Testis (tissue), 3 donors: ENCODE data around the gene PALM. TPM values are rescaled to one million over a fixed set of nuclear protein-coding genes. Genes with fewer than 3 reads are reported as not detected.

ENCODE experiments used
- DNase-seq: peaks from one replicate; pipeline ENCODE4 v3.0.0-alpha.2; 2019
- H3K27ac ChIP-seq, 2 donors: fragments of 200-600 bp; sonication (generic); one replicate each; pipeline ENCODE4 v1.5.1; 2019
- H3K27me3 ChIP-seq: fragments of 200-600 bp; sonication (generic); one replicate; pipeline ENCODE4 v1.5.1; 2019
- H3K36me3 ChIP-seq: fragments of 200-600 bp; sonication (generic); one replicate; pipeline ENCODE4 v1.5.1; 2017; ENCODE audit warnings: low read depth; ENCODE audit errors: missing control alignments
- H3K4me1 ChIP-seq: fragments of 200-600 bp; sonication (generic); one replicate; pipeline ENCODE4 v1.5.1; 2019
- H3K4me3 ChIP-seq, 2 donors: fragments of 200-600 bp; sonication (generic); one replicate each; pipeline ENCODE4 v1.5.1; 2017 to 2019
- H3K9me3 ChIP-seq: fragments of 200-600 bp; sonication (generic); one replicate; pipeline ENCODE4 v1.5.1; 2017
- CTCF ChIP-seq, 3 experiments: fragments of 450-650 bp in 2 of 3; fragments of 200-600 bp in 1 of 3; sonication (generic) in 1 of 3; IDR thresholded peaks; one replicate each; pipeline ENCODE4 v1.5.1; 2016 to 2019; ENCODE audit warnings: antibody characterized with exemption in 3 of 3, mild to moderate bottlenecking in 2 of 3, moderate library complexity in 1 of 3
- POLR2A ChIP-seq: fragments of 450-650 bp; IDR thresholded peaks from one replicate; pipeline ENCODE4 v1.6.1; 2017; ENCODE audit warnings: antibody characterized with exemption, mild to moderate bottlenecking, moderate library complexity
- WGBS, 2 donors: methylation state at CpG; one replicate each; pipeline ENCODE4 v1.1.5; 2018; 5-methylcytosine and 5-hydroxymethylcytosine counted together
- intact Hi-C: fragments of 100-400 bp; cut with DNase I; formaldehyde crosslinking; loops from one replicate; pipeline ENCODE4 v1.15.1; 2023; ENCODE audit warnings: low total_unique reads
- polyA plus RNA-seq: library from polyadenylated mRNA; stranded (reverse); fragments of 350-450 nt; fragmentation: Illumina TruSeq; extraction: RNeasy Lipid Tissue Mini Kit (QIAGEN cat#74804); gene quantifications from one replicate; pipeline ENCODE4 v1.2.3, GENCODE V29; 2014; ENCODE audit warnings: low read depth, low replicate concordance; ENCODE audit not compliant: insufficient read depth
- total RNA-seq, 2 donors: library from RNA; depleted of rRNA; stranded (reverse); fragments of >200 nt; gene quantifications; one replicate each; pipeline ENCODE4 v1.2.3, GENCODE V29; 2016

The PALM gene
- total and polyA plus RNA-seq, 3 donors from 2014 or later: 35.5 to 47.8 (median 46.4) TPM

- H3K9me3 ChIP-seq: no peaks in the 10 kb centered on the region
- TF ChIP-seq POLR2A (no peak), CTCF (IDR thresholded peaks at IDR 0.05) (no peak)
- 37 to 56% methylated on average over 6 to 11 of the region's 11 CpGs for WGBS, 2 donors
- no peaks in the 10 kb centered on the region for H3K27me3 ChIP-seq
- peaks cover 10% of the 10 kb centered on the region for H3K4me1 ChIP-seq
- no peaks in the 10 kb centered on the region for H3K36me3 ChIP-seq
- no peak overlapping the region for H3K4me3 ChIP-seq
- H3K27ac ChIP-seq: peak overlapping the region in 1 of 2 donors; percentile 51
- intact Hi-C loops: loop anchor here (10.0 kb wide), 1 partner anchor 136 kb away; the partner anchor contains the start of gene ARID3A
- DNase-seq: no peak
These were observed 79.9 kb downstream of the PALM start for GRCh38 chr19:788686-788982.

DNA sequence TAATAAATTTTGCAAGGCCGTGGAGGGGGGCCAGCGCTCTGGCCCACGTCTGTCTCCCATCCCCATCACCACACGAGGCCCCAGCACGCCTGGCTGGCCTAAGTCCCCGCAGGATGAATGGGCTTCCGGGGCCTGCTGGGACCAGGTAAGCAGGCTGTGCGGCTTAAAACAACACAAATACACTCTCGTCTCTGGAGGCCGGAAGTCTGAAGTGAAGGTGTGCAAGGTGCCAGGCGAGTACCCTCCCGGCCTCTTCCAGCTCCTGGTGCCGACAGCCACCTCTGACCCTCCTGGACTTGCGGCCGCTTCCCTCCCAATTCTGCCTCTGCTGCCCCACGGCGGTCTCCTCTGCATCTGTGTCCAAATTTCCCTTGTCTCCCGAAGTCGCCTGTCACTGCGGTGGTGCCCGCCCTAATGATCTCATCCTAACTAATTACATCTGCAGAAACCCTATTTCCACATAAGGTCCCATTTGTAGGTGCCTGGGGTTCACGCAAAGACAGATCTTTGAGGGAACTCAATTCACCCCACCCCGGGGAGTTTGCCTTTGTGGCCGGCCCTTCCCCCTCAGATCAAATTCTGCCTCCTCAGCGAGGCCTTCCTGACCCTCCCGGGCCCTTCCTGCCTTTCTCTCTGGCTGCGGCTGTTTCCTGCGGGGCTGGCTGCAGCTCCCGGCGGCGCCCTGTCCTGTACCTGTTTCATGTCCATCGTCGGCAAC lies 80.4 kb downstream of the PALM start:
- Histone ChIP-seq H3K9me3 (no peaks in the 10 kb centered on the region), H3K4me1 (peaks cover 10% of the 10 kb centered on the region), H3K4me3 (no peak overlapping the region), H3K27ac (peak overlapping the region in 1 of 2 donors; percentile 51), H3K27me3 (no peaks in the 10 kb centered on the region), H3K36me3 (no peaks in the 10 kb centered on the region)
- 61 to 65% methylated on average over 29 to 33 of the region's 33 CpGs for whole genome bisulfite sequencing, 2 donors
- intact Hi-C loops: loop anchor here (10.0 kb wide), 1 partner anchor 136 kb away; the partner anchor contains the start of gene ARID3A
- no peak for DNase-seq
- TF ChIP-seq CTCF (IDR thresholded peaks at IDR 0.05) (no peak), POLR2A (no peak)

DNA sequence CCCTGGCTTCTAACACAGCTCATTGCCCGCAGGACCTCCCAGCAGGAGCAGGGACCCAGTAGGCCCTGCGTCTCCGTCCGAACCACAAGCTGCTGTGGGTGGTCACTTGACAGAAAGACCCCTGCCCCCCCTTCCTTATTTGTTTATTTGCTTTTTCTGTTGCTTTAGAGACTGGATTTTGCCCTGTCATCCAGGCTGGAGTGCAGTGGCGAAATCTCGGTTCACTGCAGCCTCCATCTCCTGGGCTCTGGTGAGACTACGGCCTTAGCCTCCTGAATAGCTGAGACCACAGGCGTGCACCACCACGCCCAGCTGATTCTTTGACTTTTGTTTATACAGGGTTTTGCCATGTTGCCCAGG lies 80.9 kb downstream of the PALM start:
- H3K27ac ChIP-seq: peak overlapping the region in 1 of 2 donors; percentile 51
- TF ChIP-seq POLR2A (no peak), CTCF (IDR thresholded peaks at IDR 0.05) (no peak)
- peaks cover 8% of the 10 kb centered on the region for H3K4me1 ChIP-seq
- DNase-seq: no peak
- WGBS, 2 donors: 81 to 86% methylated on average over 9 of the region's 9 CpGs
- H3K4me3 ChIP-seq: no peak overlapping the region
- no peaks in the 10 kb centered on the region for H3K9me3 ChIP-seq
- intact Hi-C loops: loop anchor here (10.0 kb wide), 1 partner anchor 135 kb away; the partner anchor contains the start of gene ARID3A
- no peaks in the 10 kb centered on the region for H3K36me3 ChIP-seq
- no peaks in the 10 kb centered on the region for H3K27me3 ChIP-seq

DNA sequence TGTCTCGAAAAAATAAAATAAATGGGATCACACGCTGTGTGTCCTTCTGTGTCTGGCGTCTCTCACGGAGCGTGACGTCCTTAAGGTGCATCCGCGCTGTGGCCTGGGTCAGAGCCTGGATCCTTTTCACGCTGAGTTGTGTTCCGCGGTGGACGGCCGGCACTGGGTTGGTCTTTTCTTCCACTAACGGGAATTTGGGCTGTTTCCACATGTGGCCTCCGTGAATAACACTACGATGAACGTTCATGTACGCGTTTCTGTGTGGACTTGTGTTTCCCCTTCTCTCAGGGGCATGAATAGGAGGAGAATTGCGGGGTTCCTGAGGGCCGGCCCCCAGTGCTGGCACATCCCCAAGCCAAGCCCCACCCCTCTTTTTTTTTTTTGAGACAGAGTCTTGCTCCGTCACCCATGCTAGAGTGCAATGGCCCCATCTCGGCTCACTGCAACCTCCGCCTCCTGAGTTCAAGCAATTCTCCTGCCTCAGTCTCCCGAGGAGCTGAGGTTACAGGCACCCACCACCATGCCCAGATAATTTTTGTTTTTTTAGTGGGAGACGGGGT lies 82.4 kb downstream of the PALM start:
- H3K9me3 ChIP-seq: no peaks in the 10 kb centered on the region
- 90 to 93% methylated on average over 16 to 26 of the region's 26 CpGs for WGBS, 2 donors
- no peak overlapping the region for H3K27ac ChIP-seq
- no peak for DNase-seq
- H3K36me3 ChIP-seq: no peaks in the 10 kb centered on the region
- no peak overlapping the region for H3K4me3 ChIP-seq
- intact Hi-C loops: no loop called here
- no peaks in the 10 kb centered on the region for H3K27me3 ChIP-seq
- peaks cover 12% of the 10 kb centered on the region for H3K4me1 ChIP-seq
- TF ChIP-seq CTCF (IDR thresholded peaks at IDR 0.05) (no peak), POLR2A (no peak)
